Amygdala (tissue), 56 donors: Measurements from ENCODE around the gene DNAJC12.

Source experiments
- DNase-seq, 56 donors: peaks; one replicate each; lab custom pipeline; 2025; lab: John Stamatoyannopoulos, UW

Gene DNAJC12

DNA sequence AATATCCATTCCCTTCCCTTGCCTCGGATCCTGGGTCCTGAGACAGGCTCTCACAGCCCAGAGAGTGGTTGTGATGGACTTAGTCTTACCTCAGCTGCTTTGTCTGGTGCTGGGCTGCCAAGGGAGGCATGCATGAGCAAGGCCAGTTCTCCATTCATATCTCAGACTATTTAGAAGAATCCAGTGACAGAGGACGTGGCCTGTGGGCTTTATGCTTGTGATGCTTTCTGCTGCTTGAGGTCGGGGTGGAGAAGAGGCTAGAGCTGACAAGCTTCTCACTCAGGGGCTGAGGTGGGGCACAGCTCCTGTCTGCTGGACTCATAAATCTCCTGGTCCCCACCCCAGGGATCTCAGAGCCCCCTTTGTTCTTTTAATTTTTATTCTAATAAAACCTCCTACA is 66.8 kb downstream of the DNAJC12 start:
- no peak for DNase-seq

DNA sequence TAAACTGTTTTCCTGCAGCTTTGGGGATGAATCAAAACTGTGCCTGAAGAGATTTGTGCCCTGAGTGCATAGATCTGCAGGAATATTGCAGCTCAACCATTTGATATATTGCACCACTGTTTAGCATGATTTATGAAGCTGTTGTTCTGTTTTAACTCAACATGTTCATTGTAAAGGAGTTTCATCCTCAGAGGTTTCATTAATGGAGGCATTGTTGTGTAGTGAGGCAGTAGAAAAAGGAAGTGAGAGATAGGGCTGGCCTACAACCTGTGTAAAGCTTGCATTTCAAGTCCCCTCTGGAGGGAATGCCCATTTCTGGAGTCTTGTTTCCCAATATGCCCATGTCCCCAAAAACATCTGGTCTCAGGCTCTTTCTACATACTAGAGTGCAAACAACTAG is 67.5 kb downstream of the DNAJC12 start:
- no peak for DNase-seq

DNA sequence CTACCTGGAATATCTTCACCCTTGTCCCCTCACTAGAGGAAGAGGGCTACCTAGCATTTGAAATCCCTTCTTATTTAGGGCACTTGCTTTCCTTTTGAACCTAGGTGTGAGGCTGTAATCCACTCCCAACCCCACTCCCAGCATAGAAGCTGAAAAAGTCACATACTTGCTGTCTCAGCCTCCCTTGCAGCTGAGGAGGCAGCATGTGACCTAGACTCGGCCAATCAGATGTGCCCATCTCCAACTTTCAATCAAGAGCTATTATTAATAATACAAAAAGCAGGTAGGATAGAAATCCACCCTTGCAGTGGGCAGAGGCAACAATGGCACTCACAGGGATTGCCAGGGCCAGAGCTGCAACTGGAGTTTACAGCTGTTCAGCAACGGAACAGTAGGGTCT is 70.7 kb downstream of the DNAJC12 start:
- no peak for DNase-seq

DNA sequence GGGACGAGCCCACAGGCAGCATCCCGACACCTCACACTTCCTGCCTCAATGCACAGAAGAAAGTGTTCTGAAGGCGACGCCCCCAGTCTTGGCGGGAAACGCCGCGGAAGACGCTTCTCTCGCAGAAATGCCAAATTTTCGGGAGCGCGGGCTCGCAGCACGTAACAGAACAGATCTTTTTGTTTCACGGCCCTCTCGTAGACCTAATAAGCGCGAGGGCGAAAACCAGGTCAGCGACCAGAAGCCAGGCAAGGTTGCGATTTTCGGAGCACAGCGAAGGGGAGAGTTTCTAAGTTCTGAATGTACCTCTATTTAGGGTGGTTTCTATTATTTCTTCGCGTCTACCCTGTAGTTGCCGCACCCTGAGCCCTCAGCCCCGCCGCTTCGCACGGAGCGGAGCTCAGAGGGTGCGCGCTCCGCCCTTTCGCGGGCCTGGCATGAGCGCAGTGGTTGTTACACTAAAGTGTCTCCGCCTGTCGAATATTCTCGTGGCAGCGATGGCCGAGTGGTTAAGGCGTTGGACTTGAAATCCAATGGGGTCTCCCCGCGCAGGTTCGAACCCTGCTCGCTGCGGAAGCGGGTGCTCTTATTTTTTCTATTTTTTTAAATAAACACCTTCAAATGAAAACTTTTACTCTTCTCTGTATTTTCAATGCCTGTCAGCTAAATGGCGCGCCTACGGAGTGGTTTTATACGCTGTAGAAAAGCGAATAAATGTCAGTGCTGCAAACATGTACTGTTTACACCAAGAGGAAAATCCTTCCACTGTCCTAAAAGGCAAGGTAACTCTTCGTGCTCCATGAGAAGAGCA is 73.8 kb downstream of the DNAJC12 start:
- DNase-seq: peak; percentile 71 to 99 (median 90)

DNA sequence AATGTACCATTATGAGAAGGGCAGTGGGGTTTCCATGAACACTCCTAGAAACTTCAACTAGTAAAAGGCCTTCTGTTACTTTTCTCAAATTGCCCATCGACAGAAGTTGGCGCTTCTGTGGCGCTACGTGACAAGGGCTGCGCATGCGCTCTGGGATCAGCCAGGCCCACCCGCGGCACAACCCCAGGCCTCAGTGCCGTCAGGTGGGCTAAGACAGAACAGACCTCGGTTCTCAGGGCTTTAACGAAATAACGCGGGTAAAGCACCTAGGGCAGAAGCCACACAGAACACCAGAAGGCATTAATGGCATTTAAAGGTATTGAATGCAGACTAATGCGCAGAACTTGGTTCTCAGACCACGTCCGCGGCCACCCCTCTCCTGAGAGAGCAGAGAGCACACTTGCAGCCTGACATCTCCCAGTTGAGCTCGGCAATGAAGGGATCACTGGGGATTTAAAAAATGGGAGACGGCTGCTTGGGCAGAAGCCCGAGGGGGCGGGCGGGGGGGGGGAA is 74.4 kb downstream of the DNAJC12 start:
- peak in 54 of 56 donors; percentile 6 to 83 (median 64) for DNase-seq

DNA sequence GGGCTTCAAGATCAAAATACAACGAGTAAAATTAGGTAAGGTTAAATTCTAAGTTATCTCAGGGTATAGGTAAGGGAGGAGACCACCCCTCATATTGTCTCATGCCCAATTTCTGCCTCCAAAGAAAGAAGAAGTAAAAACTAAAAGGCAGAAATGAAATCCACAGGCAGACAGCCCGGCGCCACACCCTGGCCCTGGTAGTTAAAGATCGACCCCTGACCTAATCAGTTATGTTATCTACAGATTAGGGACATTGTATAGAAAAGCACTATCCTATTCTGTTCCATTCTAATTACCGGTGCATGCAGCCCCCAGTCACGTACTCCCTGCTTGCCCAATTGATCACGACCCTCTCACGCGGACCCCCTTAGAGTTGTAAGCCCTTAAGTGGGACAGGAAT is 75.4 kb downstream of the DNAJC12 start:
- DNase-seq: peak in 1 of 56 donors; percentile 1

DNA sequence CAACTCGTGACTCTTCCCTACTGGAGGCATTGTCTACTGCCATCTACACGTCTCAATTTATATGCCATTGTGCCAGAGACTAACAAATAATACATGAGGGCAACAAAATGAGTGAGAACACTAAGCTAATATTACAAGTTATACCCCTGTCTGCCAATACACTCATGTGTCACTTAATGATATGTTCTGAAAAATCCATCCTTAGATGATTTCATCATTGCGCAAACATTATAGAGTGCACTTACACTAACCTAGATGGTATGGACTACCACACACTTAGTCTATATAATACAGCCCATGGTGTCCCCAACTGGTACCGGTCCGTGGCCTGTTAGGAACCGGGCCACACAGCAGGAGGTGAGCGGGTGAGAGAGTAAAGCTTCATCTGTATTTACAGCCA is 77.7 kb downstream of the DNAJC12 start:
- no peak for DNase-seq
